MCF 10A (cell line): ENCODE data around the gene ATL1. TPM values are rescaled to one million over a fixed set of nuclear protein-coding genes. Genes with fewer than 3 reads are reported as not detected.

Experiments used
- Bru-seq: library from RNA; stranded (reverse); fragments of 400-500 nt; gene quantifications from one replicate; lab custom pipeline; 2021; lab: Mats Ljungman, UMichigan
- BruChase-seq, 2 experiments: library from RNA; stranded (reverse); fragments of 400-500 nt; gene quantifications; one replicate each; lab custom pipeline; 2021; lab: Mats Ljungman, UMichigan
- BruUV-seq: library from RNA; stranded (reverse); fragments of 400-500 nt; replicated peaks from 2 replicates; lab custom pipeline; 2021; lab: Mats Ljungman, UMichigan
- CTCF ChIA-PET: fragments of 300-600 bp; sonication (Branson Sonifier 250); formaldehyde crosslinking; extraction: SDS; loops from one replicate; lab custom pipeline; 2021; ENCODE audit warnings: antibody characterized with exemption, inconsistent platforms; lab: Yijun Ruan, JAX
- POLR2A ChIA-PET: fragments of 300-600, 350-650 bp; sonication (Branson Sonifier 250); formaldehyde crosslinking; extraction: SDS; loops from one replicate; lab custom pipeline; 2020; ENCODE audit warnings: antibody characterized with exemption, inconsistent platforms; lab: Yijun Ruan, JAX
- DNase-seq: peaks from one replicate; pipeline ENCODE4 v3.0.0-alpha.2; 2018; ENCODE audit not compliant: unreplicated experiment
- H3K27ac Mint-ChIP-seq: one replicate; pipeline ENCODE4 v1.8.0; 2022; ENCODE audit warnings: mild to moderate bottlenecking, low read depth, mixed read lengths; ENCODE audit not compliant: unreplicated experiment
- H3K27me3 Mint-ChIP-seq: one replicate; pipeline ENCODE4 v1.8.0; 2022; ENCODE audit warnings: mixed read lengths; ENCODE audit not compliant: insufficient read depth, unreplicated experiment
- H3K36me3 Mint-ChIP-seq: one replicate; pipeline ENCODE4 v1.8.0; 2022; ENCODE audit warnings: mild to moderate bottlenecking, moderate library complexity, mixed read lengths; ENCODE audit not compliant: insufficient read depth, unreplicated experiment
- H3K4me1 Mint-ChIP-seq: one replicate; pipeline ENCODE4 v1.8.0; 2022; ENCODE audit warnings: mixed read lengths; ENCODE audit not compliant: insufficient read depth, unreplicated experiment
- H3K4me3 Mint-ChIP-seq: one replicate; pipeline ENCODE4 v1.8.0; 2022; ENCODE audit warnings: mild to moderate bottlenecking, moderate library complexity, mixed read lengths; ENCODE audit not compliant: unreplicated experiment
- H3K9me3 Mint-ChIP-seq: one replicate; pipeline ENCODE4 v1.8.0; 2022; ENCODE audit warnings: mixed read lengths; ENCODE audit not compliant: unreplicated experiment
- CTCF ChIP-seq: fragments of 200-600 bp; IDR thresholded peaks from one replicate; pipeline ENCODE4 v1.8.0; 2022; ENCODE audit warnings: antibody characterized with exemption, mild to moderate bottlenecking; ENCODE audit not compliant: unreplicated experiment
- intact Hi-C: fragments of 100-400 bp; cut with micrococcal nuclease; formaldehyde crosslinking; loops from 2 replicates; pipeline ENCODE4 v1.14.1; 2022
- long read RNA-seq: library from polyadenylated mRNA; stranded (forward); transcript quantifications from one replicate; pipeline ENCODE4 v2.0.0, GENCODE V29; 2022
- total RNA-seq: library from RNA; stranded (reverse); gene quantifications from 2 replicates; pipeline ENCODE4 v1.2.3, GENCODE V29; 2022

Gene ATL1
- total RNA-seq (3.2 and 3.3 TPM in 2 replicates), Bru-seq, nascent RNA (percentile 39 among the genes with signal in this experiment), BruChase-seq, experiment 1, labeled RNA remaining after a 6-hour chase (percentile 33 among the genes with signal in this experiment), BruChase-seq, experiment 2, labeled RNA remaining after a 2-hour chase (percentile 35 among the genes with signal in this experiment)
- long read RNA-seq, partial matches to known transcripts, result 15 of 18 reads
- long read RNA-seq, other reads (novel, unspliced or antisense), result 3 of 18 reads

- Mint-ChIP-seq H3K9me3 (no peaks in the 10 kb centered on the region), H3K4me1 (peaks cover 10% of the 10 kb centered on the region), H3K4me3 (peak within 1 kb of the TSS; percentile 88), H3K27ac (peak within 1 kb of the TSS; percentile 93), H3K27me3 (no peaks in the 10 kb centered on the region), H3K36me3 (peaks cover 6% of the 10 kb centered on the region)
- peak; percentile 77 for DNase-seq
- BruUV-seq, result TSS peak; percentile 57
- CTCF ChIA-PET, result interaction anchor here (0.6 to 3.3 kb wide), 17 partner anchors 12 to 938 kb away, joined by 3 to 20 read pairs (median 3); no protein-coding TSS in a partner anchor
- intact Hi-C loops, result no loop called here
- POLR2A ChIA-PET, result interaction anchor here (0.5 to 3.6 kb wide), 33 partner anchors 9 to 1785 kb away, joined by 3 to 57 read pairs (median 5); partner anchors contain the start of genes DMAC2L, L2HGDH, MAP4K5 and RPS29
- no peak for TF ChIP-seq CTCF
Observed at GRCh38 chr14:50559990-50560930, at the start of gene ATL1. TSS of gene ATL1 (plus strand) at chr14:50560145. CDS start at chr14:50560266, 121 bp downstream.

DNA sequence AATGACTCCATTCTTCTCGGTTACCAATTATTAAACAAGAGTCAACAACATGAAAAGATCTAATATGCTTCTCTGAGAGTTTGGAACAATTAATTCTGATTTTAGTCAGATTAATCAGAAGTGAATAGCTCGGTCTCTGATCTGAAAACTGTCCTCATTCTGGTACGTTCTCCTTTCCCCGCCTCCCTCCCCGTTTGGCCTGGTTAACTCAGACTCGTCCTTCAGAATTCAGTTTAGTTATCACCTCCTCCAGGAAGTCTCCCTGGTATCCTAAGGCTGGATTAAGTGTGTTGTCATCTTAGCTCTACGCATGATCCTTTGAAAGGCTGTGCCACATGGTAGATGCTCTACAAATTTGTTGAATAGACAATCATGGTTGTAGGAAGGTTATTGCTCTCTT lies 49.8 kb upstream of the ATL1 start:
- Mint-ChIP-seq H3K27ac (no peak overlapping the region), H3K4me3 (no peak overlapping the region), H3K27me3 (no peaks in the 10 kb centered on the region), H3K9me3 (no peaks in the 10 kb centered on the region), H3K4me1 (peaks cover 12% of the 10 kb centered on the region), H3K36me3 (no peaks in the 10 kb centered on the region)
- TF ChIP-seq CTCF, result no peak
- no TSS peak for BruUV-seq
- POLR2A ChIA-PET, result interaction anchor here (0.6 to 2.5 kb wide), 3 partner anchors 10 to 239 kb away, joined by 3 to 5 read pairs (median 3); no protein-coding TSS in a partner anchor
- CTCF ChIA-PET, result no interaction called here
- intact Hi-C loops, result no loop called here
- no peak for DNase-seq

DNA sequence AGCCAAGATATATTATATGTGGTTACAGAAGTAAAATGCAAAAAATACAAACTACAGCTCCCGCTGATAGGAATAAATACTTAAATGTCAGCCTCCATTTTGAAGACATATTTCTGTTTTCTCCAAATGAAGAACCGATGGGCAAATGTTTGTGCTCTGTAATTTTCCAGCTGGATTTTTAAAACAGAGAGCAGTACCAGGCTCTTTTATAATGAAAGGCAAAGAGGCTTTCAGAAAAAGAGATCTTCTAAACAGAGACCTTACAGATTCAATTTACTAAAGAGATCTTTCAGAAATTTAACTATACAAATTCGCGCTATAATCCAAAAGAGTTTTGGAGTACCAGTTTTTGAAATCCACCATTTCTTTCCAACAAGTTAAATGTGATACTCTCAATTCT lies 47.5 kb upstream of the ATL1 start:
- no peak overlapping the region for H3K27ac Mint-ChIP-seq
- DNase-seq, result no peak
- BruUV-seq, result no TSS peak
- intact Hi-C loops, result no loop called here
- TF ChIP-seq CTCF, result no peak
- no peaks in the 10 kb centered on the region for H3K9me3 Mint-ChIP-seq
- POLR2A ChIA-PET, result interaction anchor here (0.7 kb wide), 1 partner anchor 100 kb away, joined by 4 read pairs; no protein-coding TSS in a partner anchor
- H3K27me3 Mint-ChIP-seq, result no peaks in the 10 kb centered on the region
- CTCF ChIA-PET, result no interaction called here
- H3K4me1 Mint-ChIP-seq, result peaks cover 8% of the 10 kb centered on the region
- H3K36me3 Mint-ChIP-seq, result no peaks in the 10 kb centered on the region
- no peak overlapping the region for H3K4me3 Mint-ChIP-seq
